Stimulated activated CD4-positive, alpha-beta T cell treated with anti-CD3 and anti-CD28 coated beads, Interleukin-15, amount 100 ng/mL, for 48 hours (primary cell): Measurements from ENCODE around the gene DDX49.
"Not testable (repeated sequence)": the region's sequence is repeated elsewhere in the genome, so short reads cannot be mapped to it uniquely, and the experiment has no call there.

ENCODE experiments used
- DNase-seq, 2 donors: peaks; one replicate each; pipeline ENCODE4 v3.0.0-alpha.2; 2020; ENCODE audit warnings: low read depth in 2 of 2

The DDX49 gene

DNA sequence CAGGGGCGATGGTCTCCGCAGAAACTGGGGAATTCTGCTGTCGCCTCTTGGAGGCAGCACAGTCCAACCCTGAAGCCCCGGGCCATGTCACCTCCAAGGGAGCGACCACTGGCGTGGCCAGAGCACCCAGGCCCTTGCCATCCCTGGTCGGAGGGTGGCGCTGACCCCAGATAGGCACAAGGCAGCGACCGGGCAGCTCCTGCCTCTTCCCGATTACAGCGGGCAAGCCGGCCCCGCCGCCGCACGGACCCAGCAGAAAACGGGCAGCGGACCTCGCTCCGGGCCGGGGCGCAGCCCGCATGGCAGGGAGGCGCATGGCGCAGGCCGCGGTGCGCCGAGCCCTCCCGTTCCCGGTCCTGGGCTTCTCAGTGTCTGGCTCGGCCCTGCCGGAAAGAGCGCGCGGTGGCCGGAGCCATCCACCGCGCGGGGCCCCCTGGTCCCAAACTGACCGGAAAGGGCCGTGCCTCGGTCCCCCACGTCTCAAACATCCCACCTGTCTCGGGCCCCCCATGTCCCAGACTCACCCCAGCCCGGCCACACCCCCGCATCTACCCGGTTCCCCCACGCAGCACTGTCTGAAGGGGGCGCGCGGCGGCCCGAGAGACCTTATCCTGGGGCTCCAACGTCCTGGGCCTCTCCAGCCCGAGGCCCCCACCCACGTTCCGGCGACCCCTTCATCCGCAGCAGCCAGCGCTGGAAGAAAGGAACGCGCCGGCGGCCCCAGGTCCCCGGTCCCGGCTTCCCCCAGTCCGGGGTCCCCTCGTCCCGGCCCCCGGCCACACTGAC lies 24.3 kb upstream of the DDX49 start:
- DNase-seq = no peak

DNA sequence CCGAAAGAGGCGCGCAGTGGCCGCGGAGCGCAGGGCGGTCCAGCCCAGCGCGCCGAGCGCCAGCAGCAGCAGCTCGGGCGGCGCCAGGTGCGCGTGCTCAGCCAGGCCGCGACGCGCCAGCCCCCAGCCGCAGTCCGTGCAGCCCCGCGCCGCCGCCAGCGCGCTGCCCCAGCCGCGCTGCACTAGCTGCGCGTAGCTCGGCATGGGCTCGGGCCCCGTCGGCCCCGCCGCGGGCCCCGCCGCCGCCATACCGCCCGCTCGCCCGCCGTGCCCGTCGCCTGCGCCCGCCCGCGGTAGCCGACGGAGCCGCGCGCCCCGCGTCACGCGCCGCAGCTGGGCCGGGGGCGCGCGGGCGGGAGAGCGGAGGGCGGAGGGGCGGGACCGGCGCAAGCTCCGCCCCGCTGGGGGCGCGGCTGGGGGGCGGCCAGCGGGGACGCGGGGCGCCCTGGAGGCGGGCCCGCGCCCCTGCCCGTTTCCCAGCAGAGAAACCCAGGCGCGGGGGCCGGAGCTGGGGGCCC lies 23.6 kb upstream of the DDX49 start, which contains the start of gene CERS1:
Gene CERS1 (minus strand): TSS at position 335 of the 518 bp plus-strand sequence. CDS start 86 bp downstream, at position 249.
- no peak for DNase-seq

DNA sequence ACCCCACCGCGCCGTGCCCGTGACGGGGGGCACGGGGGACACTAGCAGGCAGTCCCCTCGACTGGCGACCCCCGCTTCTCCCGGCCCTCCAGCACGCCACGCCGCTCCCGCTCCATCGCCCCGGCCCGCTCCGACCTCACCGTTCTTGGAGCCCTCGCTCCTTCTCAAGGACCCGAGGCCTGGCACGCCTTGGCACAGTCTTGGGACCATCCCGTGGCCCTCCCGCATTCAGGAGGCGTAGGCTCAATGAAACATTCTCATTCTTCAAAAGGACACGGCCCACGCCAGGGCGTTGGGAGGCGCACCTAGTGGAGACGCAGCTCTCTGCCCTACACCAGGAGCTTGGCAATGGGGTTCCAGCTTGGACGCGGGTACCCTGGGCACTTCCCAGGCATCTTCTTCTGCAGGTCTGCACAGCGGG lies 23.1 kb upstream of the DDX49 start:
- no peak for DNase-seq

DNA sequence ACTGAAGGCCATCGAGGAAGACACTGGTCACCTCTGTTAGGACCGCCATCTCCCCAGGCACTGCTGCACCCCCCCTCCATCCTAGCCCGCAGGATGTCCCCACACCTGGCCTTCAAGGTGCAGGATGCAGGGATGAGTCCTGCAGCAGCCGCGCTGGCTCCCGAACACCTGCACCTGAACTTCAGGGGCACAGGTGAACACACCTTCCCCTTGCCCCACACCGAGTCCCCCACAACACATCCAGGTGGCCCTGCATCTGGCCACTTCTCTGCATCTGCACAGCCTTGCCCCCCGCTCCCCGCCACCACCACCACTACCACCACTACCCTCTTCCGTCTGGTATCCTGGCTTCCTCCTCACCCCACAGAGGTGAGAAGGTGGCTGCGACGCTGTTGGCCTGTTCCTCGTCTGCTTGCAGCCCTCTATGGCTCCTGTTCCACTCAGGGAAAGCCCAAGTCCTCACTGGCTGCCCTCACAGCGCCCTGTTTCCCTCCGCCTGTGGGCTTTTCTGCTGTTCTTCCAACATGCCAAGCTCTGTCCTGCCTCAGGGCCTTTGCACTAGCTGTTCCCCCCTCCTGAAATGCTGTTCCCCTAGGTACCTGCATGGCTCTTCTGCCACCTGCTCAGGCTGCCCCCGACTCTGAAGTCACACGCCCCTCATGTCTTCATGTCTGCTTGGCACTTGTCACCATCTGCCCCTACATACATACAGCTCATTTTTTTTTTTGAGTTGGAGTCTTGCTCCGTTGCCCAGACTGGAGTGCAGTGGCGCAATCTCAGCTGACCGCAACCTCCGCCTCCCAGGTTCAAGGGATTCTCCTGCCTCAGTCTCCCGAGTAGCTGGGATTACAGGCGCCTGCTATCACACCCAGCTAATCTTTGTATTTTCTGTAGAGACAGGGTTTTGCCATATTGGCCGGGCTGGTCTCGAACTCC lies 22.2 kb upstream of the DDX49 start:
- no peak for DNase-seq

DNA sequence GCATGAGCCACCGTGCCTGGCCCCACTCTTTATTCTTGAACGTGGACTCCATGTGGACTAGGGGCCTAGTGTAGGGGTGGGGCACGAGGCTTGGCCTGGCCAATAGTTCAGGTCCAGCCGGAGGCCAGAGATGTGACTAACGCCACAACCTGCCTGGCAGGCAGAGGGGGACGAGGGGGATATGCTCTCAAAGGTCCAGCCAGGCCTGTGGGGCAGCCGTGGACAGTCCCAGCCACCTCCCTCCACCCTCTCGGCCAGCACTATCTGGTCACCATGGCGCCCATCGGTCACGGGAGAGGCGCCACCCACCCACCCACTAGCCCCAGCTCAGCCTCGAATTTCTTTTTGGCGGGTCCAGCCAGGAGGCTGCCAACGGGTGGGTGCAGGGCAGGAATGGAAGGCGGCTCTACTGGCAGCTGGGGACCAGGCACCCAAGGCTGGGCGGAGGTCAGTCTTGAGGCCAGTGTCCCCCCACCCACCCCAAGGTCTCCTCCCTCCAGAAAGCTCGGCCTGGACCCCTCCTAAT lies 21.4 kb upstream of the DDX49 start:
- DNase-seq = no peak

DNA sequence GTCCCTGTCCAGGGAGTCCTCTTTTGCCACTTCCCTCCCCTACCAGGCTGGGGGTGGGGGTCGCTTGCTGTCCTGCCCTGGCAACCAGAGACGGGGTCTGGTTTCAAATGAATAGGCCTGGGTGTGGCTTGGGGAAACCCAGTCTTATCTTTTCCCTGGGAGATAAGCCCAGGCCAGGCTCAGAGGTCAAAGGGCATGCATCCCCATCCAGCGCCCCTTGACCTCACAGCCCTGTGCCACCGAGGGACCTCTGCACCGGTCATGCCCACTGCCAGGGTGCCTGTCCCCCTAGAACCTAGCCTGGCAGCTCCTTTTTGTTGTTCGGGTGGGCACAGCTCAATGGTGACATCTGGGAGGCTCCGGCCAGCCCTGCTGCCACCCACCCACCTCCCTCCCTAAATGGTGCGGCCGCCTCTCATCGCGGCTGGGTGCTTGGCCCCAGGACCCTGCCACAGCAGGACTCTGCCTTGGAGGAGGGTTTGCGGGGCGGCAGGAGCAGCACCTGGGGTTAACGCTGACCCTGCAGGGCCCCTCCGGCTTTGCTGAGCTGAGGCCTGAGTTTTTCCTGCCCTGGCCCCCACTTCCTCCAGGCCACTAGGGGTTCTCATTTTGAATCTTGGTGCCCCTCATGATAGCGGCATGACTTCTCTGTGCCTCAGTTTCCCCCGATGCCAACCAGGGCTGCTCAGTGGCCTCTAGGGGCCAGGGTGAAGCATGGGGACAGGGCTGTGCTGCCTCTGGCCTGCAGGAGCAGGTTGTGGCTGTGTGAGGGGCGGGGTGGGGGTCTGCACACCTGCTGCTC lies 20.7 kb upstream of the DDX49 start:
- no peak for DNase-seq

DNA sequence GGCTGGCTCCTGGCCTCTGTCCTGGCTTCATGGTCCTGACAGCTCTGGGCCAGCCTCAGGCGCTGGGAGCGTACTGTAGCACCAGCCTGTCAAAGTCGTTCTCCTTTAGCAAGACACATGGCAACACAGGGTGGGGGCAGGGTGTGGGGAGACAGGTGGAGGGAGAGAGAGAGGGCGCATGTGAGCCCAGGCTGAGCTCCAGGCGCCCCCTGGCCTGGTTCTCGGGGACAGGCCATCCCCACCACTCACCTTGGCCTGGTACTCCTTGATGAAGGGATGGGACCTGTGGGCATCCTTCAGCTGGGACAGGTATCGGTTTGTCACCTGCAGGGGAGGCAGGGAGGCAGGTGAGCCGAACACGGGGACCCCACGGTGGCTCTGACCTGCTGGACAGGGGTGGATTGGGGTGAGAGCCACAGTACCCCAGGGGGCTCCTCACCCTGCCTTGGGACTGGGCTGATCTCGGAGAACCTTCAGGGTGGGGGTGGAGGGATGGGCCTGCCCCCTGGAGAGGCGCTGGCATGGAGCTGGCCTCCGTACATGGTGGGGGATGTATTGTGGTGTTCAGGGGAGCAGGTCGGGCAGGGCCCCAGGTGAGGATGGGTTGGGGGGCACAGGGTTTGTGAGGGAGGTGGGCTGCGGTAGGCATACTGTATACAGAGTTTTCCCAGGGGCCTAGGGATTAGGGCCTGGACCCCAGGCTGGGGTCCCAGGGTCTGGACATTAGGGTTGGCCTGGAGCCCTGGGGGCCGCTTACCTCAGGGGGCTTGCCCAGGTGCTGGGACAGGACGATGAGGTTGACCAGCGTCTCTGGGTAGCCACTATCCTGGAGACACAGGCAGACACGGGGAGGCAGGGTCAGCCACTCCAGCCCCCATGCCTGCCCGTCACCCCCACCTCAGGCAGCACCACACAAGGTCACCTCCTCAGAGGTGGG lies 19.6 kb upstream of the DDX49 start:
- DNase-seq = no peak

DNA sequence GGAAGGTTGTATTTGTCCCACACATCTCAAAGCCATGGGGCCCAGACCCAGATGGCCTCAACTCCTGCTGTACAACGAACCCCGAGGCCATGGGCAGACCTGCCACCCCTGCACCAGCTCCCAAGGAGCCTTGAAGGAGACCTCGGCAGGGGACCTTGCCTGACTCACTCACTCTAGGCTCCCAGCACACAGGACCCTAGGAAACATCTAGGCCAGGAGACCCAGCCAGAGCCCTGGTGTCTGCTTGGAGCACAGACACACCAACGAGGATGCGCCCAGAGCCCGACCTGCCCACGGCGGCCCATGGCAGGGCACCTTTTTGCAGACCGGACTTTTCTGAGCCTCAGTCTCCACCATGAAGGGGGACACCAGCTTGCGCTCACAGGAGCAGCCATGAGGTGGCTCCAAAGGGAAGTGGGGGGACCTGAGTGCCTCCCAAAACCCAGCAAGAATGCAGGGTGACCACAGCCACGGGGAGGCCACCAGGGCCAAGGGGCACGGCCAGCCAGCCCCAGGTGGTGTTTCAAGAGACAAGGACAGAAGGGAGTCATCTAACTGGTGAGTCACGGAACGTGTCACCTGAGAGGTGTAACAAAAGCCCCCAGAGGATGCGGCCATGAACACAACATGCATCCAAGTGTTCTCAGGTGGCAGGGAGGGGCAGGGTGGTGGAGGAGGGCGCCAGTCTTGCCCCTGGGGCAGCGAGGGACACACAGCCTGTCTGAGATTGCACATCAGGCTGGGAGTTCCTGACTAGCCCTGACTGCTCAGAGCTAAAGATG lies 18.6 kb upstream of the DDX49 start:
- no peak for DNase-seq

DNA sequence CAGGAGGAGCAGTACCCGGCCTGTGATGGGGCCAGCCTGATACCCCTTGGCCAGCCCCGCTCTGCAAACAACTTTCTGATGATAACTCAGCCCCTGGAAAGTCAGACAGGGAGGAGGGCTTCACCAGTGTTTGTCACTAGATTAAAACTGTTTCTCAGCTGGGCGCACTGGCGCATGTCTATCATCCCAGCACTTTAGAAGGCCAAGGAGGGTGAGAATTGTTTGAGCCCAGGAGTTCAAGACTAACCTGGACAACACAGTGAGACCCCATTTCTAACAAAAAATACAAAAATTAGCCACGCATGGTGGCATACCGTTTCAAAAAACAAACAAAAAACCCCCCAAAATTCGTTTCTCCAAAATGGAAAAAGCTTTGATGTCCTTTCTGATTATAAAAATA lies 18.0 kb upstream of the DDX49 start:
- no peak for DNase-seq

DNA sequence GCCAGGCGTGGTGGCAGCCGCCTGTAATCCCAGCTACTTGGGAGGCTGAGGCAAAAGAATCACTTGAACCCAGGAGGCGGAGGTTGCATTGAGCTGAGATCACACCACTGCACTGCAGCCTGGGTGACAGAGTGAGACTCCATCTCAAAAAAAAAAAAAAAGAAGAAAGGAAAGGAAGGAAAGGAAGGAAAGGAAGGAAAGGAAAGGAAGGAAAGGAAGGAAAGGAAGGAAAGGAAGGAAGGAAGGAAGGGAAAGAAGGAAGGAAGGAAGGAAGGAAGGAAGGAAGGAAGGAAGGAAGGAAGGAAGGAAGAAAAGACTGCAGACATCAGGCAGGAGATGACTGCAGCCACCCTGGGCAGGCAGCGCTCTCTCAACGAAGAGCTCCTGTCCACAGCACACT lies 17.0 kb upstream of the DDX49 start:
- DNase-seq = not testable (repeated sequence)

DNA sequence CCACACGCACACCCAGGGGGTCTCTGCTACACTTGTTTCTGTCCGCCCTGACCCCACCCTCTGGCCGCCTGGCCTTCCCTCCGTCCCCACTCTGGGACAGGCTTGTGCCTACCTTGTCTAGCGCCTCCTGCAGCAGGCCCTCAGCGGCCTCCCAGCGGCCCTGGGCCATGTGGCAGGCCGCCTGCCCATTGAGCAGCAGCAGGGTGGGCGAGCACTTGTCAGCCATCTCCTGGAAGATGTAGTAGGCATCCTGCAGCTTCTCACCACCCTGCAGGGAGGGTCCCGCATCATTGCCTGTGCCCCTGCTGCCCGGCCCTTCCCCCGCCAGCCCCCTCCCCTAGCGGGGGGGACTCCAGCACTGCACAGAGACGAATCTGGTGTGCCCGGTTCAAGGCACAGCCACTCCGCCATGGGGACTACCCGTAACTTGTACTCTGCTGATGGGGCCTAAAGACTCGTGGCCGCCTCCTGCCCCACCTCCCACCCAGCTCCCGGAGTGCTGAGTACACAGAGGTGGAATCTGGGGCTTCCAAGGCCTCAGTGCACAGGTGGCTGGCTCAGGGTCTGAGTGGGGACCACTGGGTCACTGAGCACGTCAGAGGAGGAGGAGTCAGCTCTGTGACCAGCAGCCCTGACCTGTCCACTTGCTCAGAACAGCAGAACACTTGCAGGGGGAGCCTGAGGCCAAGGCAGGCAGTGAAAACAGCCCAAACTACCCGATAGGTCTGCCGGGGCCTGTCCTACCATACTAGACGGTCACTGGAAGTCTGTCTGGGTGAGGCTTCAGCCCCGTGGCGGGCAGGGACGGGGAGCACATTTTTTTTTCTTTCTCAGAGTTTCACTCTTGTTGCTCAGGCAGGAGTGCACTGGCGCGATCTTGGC lies 16.1 kb upstream of the DDX49 start:
- no peak for DNase-seq

DNA sequence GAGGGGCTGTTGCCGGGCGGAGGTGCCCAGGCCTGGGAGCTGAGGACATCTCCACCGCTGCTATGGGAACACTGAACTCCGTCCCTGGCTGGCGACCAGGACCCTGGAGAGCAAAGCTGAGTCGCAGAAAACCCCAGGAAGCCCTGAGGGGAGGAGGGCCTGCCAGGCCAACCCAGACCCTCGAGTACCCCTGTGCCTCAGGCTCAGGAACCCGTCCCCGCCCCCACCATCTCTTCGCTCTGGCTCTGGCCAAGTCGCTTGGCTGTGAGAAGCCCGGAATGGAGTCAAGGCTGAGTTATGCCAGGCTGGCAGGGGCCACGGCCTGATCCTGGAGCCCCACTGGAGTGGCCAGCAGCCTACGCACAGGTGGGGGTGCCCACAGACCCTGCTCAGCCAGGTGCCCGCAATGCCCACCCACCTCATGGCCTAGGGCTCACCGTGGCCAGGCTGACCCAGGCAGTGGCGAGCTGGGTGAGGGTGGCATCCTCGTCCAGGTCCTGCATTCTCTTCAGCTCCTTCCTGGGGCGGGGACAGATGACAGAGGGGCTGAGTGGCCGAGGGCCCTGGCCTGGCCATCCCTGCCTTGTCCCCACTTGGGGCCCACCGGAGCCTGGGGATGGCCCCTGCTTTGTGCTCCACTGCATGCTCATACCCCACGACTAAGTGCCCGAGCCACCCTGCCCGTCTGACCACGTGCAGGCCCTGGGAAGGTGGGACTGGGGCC lies 15.0 kb upstream of the DDX49 start:
- DNase-seq = no peak

DNA sequence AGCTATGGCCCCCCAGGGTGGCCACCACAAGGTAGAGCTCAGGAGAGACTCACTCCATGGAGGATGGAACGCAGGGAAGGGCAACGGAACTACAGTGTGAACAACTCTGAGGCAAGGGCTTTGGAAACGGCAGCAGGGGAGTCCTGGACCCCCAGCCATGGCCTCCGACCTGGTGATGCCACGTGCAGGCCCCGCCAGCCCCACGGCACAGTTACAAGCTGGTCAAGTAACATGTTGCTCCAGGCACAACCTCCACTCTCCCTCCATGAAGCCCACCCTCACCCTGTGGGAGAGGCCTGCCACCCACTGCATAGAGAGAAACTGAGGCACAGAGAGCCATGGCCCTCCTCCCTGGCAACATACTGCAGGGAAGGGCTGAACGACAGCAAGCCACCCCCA lies 14.5 kb upstream of the DDX49 start:
- no peak for DNase-seq

DNA sequence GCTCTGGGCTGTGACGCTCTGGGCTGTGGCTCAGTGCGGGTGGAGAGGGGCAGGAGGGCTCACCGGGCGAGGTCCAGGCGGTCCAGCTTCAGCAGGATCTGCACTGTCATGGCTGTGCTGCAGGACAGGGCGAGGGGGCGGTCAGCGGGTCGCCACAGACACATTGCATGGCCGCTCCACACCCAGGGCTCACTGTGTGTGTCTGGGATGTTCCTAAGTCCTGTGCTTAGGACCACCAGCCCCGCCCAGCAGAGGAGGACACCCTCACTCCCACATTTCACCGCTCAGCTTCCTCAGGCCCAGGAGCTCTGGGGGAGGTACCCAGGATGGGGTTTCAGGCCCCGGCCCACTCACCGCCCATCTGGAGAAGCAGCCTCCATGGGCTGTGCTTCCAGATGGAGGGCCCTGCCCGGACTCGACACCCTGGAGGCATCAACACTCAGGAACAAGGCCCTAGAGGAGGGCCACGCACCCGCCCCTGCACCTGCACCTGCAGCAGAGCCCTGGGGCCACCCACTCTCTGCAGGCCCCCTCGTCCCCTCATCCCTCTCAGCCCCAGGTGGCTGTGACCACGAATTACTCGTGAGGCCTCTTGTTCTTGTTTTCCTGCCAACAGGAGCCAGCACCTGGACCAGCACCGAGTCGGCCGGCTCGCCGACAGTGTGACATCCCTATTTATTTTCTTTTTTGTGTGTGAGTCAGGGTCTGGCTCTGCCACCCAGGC lies 13.8 kb upstream of the DDX49 start:
- no peak for DNase-seq

DNA sequence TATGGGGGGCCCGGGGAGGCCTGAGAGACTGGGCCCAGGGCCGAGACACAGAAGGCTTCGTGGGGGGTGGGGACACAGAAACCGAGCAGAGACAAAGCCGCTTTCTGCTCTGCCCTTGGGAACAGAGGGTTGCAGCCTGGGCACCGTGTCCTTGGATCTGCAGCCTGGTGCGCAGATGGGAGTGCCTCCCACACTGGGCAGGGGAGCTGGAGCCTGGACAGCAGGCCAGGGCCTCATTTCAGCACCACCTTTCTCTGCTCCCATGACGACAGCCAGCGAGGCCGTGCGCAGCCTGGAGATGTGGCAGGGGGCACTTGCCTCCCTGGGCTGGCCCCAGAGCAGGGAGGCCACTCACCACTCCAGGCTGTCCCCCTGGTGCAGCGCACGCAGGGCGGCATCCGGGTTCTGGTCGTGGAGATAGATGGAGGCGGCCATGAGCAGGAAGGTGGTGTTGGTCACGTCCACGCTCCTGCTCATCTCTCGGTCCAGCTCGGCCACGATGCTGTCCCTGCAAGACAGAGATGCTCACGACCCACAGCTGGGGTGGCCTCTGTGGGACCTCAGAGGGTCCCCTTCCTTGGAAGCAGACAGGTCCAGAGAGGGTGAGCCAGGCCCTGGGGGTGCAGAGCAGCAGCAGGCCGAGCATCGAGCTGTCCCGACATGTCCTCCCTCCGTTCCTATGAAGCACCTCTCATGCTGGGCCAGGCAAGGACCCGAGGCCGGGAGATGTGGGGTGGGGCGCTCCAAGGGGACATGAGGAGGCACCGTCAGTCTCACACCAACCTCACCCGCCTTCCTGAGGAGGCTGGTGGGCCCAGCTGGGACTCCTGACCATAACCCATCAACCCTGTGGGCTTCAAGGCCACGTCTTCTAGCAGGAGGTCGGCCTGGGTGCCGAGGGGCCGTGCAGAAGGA lies 12.7 kb upstream of the DDX49 start:
- DNase-seq = no peak
